Measurements from ENCODE around the gene HTT.

The HTT gene

DNA sequence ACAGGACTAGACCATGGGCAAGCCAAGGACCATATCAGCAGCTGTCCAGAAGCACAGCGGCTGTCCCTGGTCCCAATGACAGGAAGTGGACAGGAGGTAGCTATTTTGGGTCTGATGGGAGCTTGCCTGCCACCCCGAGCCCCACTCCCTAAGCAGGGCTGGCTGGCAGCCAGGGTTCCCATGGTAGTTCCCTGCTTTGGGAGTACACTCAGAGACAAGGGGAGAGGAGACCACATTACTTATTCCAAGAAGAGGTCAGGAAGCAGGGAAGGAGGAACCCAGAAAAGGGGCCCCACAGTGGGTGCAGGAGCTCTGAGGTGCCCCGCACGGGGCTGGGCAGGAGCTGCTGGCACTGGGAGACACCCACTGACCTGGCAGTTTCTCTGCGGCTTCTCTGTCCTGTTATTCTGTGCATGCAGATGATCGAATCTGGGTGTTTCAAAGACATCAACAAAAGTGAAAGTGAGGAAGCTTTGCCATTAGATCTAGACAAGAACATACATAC lies 36.5 kb upstream of the HTT start:
- H3K36me3 ChIP-seq (ENCODE audit: control insufficient read depth, insufficient read depth, low read length): no peaks in the 10 kb centered on the region
- 90 to 97% methylated on average over 3 to 5 of the region's 6 CpGs for WGBS, 2 experiments (ENCODE audit: insufficient coverage in 2 of 2)
- no peaks in the 10 kb centered on the region for H3K9me3 ChIP-seq (ENCODE audit: control insufficient read depth, low read length)
- no peak overlapping the region for H3K27ac ChIP-seq (ENCODE audit: low read depth, low read length, severe bottlenecking)
- H3K4me3 ChIP-seq (ENCODE audit: extremely low read depth, insufficient read depth, low read length, poor library complexity, severe bottlenecking): no peak overlapping the region
- H3K4me1 ChIP-seq (ENCODE audit: control insufficient read depth, insufficient read depth, low read length, poor library complexity, severe bottlenecking): no peaks in the 10 kb centered on the region

DNA sequence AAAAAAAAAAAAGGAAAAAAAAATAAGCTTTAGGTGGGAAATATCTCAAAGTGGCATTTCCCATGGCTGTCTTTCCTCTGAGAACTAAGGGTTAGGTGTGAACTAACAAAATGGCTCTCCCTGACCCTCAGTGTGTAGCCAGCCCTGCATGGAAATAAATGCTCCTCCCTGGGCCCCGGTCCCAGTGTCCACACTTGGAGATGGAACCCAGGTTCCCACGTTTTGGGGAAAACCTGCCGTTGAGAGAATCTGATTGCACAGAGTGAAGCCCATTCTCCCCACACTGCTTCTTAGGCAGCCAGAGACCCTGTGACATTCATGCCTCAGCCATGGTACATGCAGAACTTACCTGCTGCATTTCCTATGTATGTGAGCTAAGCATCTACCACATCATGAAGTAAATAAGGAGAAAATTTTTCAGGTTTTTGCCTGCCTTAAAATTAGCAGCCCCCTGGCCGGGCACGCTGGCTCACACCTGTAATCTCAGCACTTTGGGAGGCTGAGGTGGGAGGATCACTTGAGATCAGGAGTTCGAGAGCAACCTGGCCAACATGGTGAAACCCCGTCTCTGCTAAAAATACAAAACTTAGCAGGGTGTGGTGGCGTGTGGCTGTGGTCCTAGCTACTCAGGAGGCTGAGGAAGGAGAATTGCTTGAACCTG lies 34.6 kb upstream of the HTT start:
- Histone ChIP-seq H3K27ac (ENCODE audit: low read depth, low read length, severe bottlenecking) (no peak overlapping the region), H3K4me3 (ENCODE audit: extremely low read depth, insufficient read depth, low read length, poor library complexity, severe bottlenecking) (no peak overlapping the region), H3K9me3 (ENCODE audit: control insufficient read depth, low read length) (no peaks in the 10 kb centered on the region), H3K36me3 (ENCODE audit: control insufficient read depth, insufficient read depth, low read length) (no peaks in the 10 kb centered on the region), H3K4me1 (ENCODE audit: control insufficient read depth, insufficient read depth, low read length, poor library complexity, severe bottlenecking) (no peaks in the 10 kb centered on the region)
- WGBS, 2 experiments (ENCODE audit: insufficient coverage in 2 of 2): 81 to 83% methylated on average over 7 to 8 of the region's 8 CpGs

DNA sequence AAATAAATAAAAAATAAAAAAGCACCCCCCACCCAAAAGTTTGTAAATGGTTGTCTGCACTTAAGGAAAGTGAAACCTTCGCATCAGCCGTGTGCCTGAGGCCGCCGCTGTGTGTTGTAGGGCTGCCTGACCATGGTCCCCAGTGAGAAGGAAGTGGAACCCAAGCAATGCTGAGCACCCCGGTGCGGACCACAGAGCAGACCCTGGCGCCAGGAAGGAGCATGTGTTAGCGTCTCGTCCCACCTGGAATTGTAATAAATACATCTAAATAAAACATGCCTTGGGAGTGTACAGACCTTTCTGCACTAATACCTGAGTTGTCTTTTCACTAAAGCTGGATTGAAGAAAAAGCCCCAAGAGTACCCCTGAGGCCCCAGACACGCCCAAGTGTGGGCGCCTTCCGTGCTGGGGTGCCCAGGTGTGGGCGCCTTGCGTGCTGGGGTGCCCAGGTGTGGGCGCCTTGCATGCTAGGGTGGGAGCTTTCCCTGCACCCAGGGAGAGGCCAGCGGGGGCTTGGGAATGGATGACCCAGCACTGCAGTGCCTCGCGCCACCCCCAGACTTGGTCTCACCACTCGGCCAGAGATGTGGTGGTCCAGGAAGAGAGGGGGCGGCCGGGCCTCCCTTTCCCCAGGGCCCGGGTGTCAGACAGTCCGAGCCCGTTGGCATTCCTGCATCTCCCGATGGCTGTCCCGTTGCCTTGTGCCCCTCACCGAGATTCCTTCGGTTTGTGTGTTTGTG lies 33.9 kb upstream of the HTT start:
- no peaks in the 10 kb centered on the region for H3K4me1 ChIP-seq (ENCODE audit: control insufficient read depth, insufficient read depth, low read length, poor library complexity, severe bottlenecking)
- no peaks in the 10 kb centered on the region for H3K36me3 ChIP-seq (ENCODE audit: control insufficient read depth, insufficient read depth, low read length)
- no peaks in the 10 kb centered on the region for H3K9me3 ChIP-seq (ENCODE audit: control insufficient read depth, low read length)
- WGBS, 2 experiments (ENCODE audit: insufficient coverage in 2 of 2): 89 to 95% methylated on average over 23 to 24 of the region's 28 CpGs
- H3K4me3 ChIP-seq (ENCODE audit: extremely low read depth, insufficient read depth, low read length, poor library complexity, severe bottlenecking): no peak overlapping the region
- no peak overlapping the region for H3K27ac ChIP-seq (ENCODE audit: low read depth, low read length, severe bottlenecking)

DNA sequence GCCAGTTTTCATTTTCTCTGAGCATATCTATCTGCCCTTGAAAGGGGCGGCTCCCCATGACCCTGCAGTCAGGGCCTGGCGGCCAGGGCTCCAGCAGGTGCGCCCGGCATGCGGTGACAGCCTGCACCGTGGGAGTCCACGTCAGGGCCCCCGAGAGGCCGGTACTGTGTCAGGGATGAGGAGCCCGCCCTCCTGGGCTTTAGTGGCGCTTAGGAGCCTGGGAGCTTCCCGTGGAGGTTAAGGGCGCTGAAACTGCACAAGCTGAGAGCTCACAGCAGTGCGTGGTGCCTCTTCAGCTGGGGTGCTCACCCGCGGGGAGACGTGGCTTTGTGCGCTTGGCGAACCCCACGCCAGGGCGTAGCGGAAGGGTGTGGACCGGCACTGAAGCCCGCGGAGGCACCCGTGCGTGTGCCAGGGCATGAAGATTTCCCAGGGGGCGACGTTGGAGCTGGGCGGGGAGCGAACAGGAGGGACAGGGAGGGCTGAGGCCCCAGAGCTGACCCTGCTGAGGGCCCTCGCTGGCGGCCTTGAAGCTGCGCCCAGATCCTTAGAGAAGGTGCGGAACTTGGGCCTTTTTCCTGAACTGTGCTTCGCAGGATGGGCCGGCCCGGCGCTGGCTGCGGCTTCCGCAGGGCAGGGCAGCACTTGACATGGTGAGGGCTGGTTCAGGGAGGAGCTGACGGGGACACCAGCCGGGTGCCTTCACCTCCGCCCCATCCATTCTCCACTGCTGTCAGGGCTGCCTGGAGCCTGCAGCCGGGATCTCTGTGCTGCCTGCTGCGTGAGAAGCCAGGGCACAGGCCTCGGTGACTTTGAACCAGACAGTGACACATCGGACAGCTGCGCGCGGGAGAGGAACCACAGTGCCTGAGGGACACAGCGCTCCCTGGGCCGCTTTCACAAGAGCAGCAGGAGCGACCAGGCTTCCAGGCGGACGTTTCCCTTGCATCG lies 33.0 kb upstream of the HTT start:
- no peak overlapping the region for H3K27ac ChIP-seq (ENCODE audit: low read depth, low read length, severe bottlenecking)
- no peaks in the 10 kb centered on the region for H3K4me1 ChIP-seq (ENCODE audit: control insufficient read depth, insufficient read depth, low read length, poor library complexity, severe bottlenecking)
- no peaks in the 10 kb centered on the region for H3K9me3 ChIP-seq (ENCODE audit: control insufficient read depth, low read length)
- H3K4me3 ChIP-seq (ENCODE audit: extremely low read depth, insufficient read depth, low read length, poor library complexity, severe bottlenecking): no peak overlapping the region
- 68 to 75% methylated on average over 56 of the region's 57 CpGs for WGBS, 2 experiments (ENCODE audit: insufficient coverage in 2 of 2)
- no peaks in the 10 kb centered on the region for H3K36me3 ChIP-seq (ENCODE audit: control insufficient read depth, insufficient read depth, low read length)

DNA sequence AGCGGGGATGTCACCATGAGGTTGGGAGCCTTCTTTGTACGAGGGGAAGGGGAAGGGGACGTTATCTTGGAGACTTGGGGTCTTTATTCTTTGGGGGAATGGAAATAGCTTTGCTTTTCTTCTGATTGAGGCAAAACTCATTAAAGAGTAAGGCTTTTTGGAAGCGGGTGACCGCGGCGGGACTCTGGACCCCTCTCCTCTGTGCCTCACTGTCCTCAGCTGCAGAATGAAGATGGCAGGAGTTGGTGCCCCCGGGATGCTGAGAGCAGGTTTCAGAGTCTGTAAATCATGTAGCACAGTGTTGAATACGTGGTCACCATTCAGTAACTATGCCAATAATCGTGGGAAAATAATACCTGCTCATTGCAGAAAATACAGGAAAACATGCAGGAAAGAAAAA lies 32.3 kb upstream of the HTT start:
- WGBS, 2 experiments (ENCODE audit: insufficient coverage in 2 of 2): 78 to 83% methylated on average over 10 of the region's 10 CpGs
- H3K4me3 ChIP-seq (ENCODE audit: extremely low read depth, insufficient read depth, low read length, poor library complexity, severe bottlenecking): no peak overlapping the region
- H3K9me3 ChIP-seq (ENCODE audit: control insufficient read depth, low read length): no peaks in the 10 kb centered on the region
- no peaks in the 10 kb centered on the region for H3K4me1 ChIP-seq (ENCODE audit: control insufficient read depth, insufficient read depth, low read length, poor library complexity, severe bottlenecking)
- H3K36me3 ChIP-seq (ENCODE audit: control insufficient read depth, insufficient read depth, low read length): no peaks in the 10 kb centered on the region
- no peak overlapping the region for H3K27ac ChIP-seq (ENCODE audit: low read depth, low read length, severe bottlenecking)

DNA sequence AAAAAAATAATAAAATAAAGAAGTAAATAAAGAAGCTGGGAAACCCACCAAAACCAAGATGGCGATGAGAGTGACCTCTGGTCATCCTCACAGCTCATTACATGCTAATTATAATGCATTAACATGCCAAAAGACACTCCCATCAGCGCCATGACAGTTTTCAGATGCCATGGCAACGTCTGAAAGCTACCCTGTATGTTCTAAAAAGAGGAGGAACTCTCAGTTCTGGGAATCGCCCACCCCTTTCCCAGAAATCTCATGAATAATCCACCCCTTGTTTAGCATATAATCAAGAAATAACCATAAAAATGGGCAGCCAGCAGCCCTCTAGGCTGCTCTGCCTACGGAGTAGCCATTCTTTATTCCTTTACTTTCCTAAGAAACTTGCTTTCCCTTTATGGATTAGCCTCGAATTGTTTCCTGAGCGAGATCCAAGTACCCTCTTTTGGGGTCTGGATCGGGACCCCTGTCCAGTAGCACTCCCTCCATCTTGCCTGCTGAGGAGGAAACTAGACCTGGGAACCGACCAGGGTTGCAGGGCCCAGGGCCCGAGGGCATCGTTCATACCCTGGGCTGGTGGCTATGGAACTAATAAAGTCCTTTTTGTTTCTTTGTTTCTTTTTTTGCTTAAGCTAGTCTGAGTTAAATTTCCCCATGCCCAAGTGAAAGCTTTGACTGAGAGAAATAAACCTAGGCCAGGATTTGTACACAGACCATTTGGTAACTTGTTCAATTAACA lies 31.0 kb upstream of the HTT start:
- no peaks in the 10 kb centered on the region for H3K36me3 ChIP-seq (ENCODE audit: control insufficient read depth, insufficient read depth, low read length)
- no peaks in the 10 kb centered on the region for H3K9me3 ChIP-seq (ENCODE audit: control insufficient read depth, low read length)
- H3K4me1 ChIP-seq (ENCODE audit: control insufficient read depth, insufficient read depth, low read length, poor library complexity, severe bottlenecking): no peaks in the 10 kb centered on the region
- H3K27ac ChIP-seq (ENCODE audit: low read depth, low read length, severe bottlenecking): no peak overlapping the region
- H3K4me3 ChIP-seq (ENCODE audit: extremely low read depth, insufficient read depth, low read length, poor library complexity, severe bottlenecking): no peak overlapping the region
- WGBS, 2 experiments (ENCODE audit: insufficient coverage in 2 of 2): 80 to 93% methylated on average over 8 to 9 of the region's 11 CpGs

DNA sequence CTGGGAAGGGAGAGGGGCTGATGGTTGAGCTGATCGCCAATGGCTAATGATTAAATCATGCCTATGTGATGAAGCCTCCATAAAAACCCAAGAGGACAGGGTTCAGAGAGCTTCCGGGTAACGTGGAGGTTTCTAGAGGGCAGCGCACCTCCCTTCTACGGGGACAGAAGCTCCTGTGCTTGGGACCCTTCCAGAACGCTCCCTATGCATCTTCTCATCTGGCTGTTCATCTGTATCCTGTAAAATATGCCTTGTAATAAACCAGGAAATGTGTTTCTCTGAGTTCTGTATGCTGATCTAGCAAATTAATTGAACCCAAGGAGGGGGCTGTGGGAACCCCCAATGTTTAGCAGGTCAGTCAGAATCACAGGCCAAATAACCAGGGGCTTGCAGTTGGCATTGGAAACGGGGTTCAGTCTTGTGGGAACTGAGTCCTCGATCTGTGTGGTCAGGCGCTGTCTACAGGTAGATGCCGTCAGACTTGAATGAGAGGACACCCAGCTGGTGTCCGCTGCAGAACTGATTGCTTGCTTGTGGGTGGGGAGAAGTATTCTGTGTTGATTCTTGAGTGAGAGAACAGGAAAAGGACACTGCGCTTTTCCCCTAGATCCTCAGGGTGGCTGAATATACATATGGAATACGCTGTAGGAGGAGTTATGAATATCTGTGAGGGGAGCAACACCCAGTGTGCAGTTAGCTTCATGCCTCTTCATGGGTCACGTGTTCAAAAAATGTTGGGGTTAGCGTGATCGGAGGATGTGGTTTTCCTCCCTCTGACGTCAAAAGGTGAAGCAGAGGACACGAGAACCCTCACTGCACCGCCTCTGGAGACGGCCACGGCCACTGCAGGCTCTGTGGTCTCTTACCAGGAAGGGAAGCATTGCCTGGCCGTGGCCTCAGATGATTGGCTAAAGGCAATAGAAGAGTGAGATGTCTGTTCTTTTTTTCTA lies 29.3 kb upstream of the HTT start:
- Histone ChIP-seq H3K9me3 (ENCODE audit: control insufficient read depth, low read length) (no peaks in the 10 kb centered on the region), H3K4me3 (ENCODE audit: extremely low read depth, insufficient read depth, low read length, poor library complexity, severe bottlenecking) (no peak overlapping the region), H3K4me1 (ENCODE audit: control insufficient read depth, insufficient read depth, low read length, poor library complexity, severe bottlenecking) (no peaks in the 10 kb centered on the region), H3K36me3 (ENCODE audit: control insufficient read depth, insufficient read depth, low read length) (no peaks in the 10 kb centered on the region), H3K27ac (ENCODE audit: low read depth, low read length, severe bottlenecking) (no peak overlapping the region)
- 89 to 94% methylated on average over 21 of the region's 22 CpGs for WGBS, 2 experiments (ENCODE audit: insufficient coverage in 2 of 2)

DNA sequence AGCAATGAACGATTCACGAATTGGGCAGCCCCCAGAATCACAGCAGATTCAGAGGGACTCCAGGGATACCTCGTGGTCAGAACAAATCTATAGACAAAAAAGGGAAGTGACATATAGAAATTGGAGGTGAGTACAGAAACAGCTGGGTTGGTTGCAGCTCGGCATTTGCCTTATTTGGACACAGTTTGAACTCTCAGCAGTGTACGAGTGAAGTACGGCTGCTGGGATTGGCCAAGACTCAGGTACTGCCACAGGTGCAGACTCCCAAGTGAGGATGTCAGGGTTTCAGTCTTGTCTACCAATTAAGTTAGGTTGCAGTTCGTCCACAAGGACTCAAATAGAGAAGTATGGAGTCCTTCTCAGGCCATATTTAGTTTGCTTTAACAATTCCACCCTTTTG lies 28.3 kb upstream of the HTT start:
- no peak overlapping the region for H3K4me3 ChIP-seq (ENCODE audit: extremely low read depth, insufficient read depth, low read length, poor library complexity, severe bottlenecking)
- H3K9me3 ChIP-seq (ENCODE audit: control insufficient read depth, low read length): no peaks in the 10 kb centered on the region
- no peaks in the 10 kb centered on the region for H3K4me1 ChIP-seq (ENCODE audit: control insufficient read depth, insufficient read depth, low read length, poor library complexity, severe bottlenecking)
- no peak overlapping the region for H3K27ac ChIP-seq (ENCODE audit: low read depth, low read length, severe bottlenecking)
- no peaks in the 10 kb centered on the region for H3K36me3 ChIP-seq (ENCODE audit: control insufficient read depth, insufficient read depth, low read length)
- 86% methylated on average over 6 to 7 of the region's 7 CpGs for WGBS, 2 experiments (ENCODE audit: insufficient coverage in 2 of 2)

DNA sequence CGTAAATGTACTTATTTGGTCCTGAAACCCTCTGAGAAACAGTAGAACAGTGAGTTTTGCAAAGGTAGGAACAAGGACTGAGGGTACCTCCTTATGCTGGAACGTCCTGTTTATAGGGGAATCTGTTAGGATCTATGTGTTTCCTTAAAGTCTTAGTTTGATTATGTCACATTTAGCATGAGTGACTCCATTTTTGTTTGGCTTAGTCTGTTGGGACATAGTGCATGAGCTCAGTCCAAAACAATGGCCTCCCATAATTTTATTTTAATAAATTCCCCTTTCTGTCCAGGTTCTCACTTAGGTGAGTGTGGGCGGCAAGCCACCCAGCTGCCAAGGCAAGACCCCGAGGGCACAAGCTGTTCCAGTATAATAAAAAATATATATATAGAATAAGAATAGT lies 27.9 kb upstream of the HTT start:
- Histone ChIP-seq H3K27ac (ENCODE audit: low read depth, low read length, severe bottlenecking) (no peak overlapping the region), H3K4me1 (ENCODE audit: control insufficient read depth, insufficient read depth, low read length, poor library complexity, severe bottlenecking) (no peaks in the 10 kb centered on the region), H3K9me3 (ENCODE audit: control insufficient read depth, low read length) (no peaks in the 10 kb centered on the region), H3K4me3 (ENCODE audit: extremely low read depth, insufficient read depth, low read length, poor library complexity, severe bottlenecking) (no peak overlapping the region), H3K36me3 (ENCODE audit: control insufficient read depth, insufficient read depth, low read length) (no peaks in the 10 kb centered on the region)
- WGBS, 2 experiments (ENCODE audit: insufficient coverage in 2 of 2): 77 to 83% methylated on average over 2 of the region's 4 CpGs
